Frontal cortex (tissue), 4 donors: ENCODE measurements around the gene LGALS14. TPM values are rescaled to one million over a fixed set of nuclear protein-coding genes. Genes with fewer than 3 reads are reported as not detected.
"Not testable (repeated sequence)": the region's sequence is repeated elsewhere in the genome, so short reads cannot be mapped to it uniquely, and the experiment has no call there.

Experiments used
- DNase-seq, 2 donors: peaks; one replicate each; pipeline ENCODE4 v3.0.0; 2012; ENCODE audit warnings: low spot score in 2 of 2
- FAIRE-seq: peaks from 2 replicates; lab custom pipeline; 2012; peaks lifted over from hg19 to GRCh38; lab: Jason Lieb, UNC
- total RNA-seq: library from RNA; depleted of rRNA; stranded (reverse); fragments of >200 nt; gene quantifications from one replicate; pipeline ENCODE4 v1.2.3, GENCODE V29; 2014
- donor health status: control.
- donor health status: control.
- donor health status: control.

The LGALS14 gene
- total RNA-seq, 1 donor from 2014 or later = not detected

DNA sequence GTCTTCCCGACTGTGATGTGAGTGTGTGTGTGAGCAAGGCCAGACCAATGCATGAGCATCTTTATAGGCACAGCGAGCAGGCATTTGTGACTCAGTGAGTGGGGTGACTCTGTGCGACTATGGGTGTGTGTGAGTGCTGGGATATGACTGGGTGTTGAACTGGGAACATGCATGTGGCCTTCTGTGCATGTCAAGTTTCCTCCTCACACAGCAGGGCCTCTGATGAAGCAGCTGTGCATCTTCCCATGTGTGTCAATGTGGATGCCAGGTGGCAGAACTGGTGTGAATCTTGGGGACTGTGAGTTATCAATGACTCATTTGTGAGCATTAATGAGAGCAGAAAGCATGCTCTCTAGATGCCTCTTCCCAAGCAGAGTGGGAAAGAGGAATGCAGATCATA is 12.1 kb upstream of the LGALS14 start:
- FAIRE-seq (no peak), DNase-seq (no peak)

DNA sequence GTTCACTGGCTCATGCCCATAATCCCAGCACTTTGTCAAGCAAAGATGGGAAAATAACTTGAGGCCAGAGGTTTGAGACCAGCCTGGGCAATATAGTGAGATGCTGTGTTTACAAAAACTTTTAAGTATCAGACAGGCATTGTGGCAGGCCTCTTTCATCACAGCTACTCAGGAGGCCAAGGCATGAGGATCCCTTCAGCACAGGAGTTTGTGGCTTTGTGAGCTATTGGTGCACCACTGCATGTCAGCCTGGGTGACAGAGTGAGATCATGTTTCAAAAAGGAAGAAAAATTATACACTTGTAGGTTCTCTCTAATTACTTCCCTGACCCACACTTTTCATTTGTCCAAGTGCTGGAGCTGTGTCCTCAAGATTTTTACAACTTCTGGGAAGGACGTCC is 11.5 kb upstream of the LGALS14 start:
- DNase-seq (no peak), FAIRE-seq (no peak)

DNA sequence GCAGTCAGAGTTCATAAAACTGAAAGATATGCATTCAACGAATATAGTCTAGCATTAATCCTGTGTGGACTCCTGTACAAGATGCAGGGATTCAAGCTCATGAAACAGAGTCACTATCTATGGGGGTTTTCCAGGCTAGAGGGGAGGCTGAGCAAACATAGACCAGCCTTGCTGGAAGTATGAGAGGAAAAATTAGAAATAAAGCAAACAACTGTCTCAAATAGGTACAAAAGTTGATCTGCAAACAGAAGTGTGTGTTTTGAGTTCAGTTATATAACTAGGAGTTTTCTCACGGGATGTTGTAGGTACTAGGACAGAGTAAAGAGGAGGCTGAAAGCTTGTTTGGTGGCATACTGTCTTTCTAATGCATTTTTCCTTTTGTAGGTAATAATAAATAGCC is 8.5 kb upstream of the LGALS14 start:
- no peak for FAIRE-seq

DNA sequence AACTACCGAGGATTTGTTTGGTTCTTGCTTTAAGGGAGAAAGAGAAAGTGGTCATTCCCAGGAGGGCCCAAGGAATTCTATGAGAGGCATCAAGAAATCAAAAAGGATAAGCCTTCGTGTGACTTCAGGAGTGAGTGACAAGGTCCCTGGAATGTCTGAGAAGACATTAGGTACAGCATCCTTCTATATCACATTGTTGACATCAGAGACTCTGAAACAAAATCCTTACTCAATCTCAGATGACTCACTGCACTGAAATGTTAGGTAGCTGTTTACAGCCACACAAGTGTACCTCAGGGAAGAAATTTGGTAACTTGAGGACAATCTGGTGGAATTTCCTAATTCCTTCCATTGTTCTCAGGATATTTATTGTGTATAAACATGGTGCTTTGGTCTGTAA is 7.9 kb upstream of the LGALS14 start:
- DNase-seq (no peak), FAIRE-seq (no peak)

More for the DNA sequence above, 8.5 kb upstream of the LGALS14 start:
- no peak for DNase-seq

DNA sequence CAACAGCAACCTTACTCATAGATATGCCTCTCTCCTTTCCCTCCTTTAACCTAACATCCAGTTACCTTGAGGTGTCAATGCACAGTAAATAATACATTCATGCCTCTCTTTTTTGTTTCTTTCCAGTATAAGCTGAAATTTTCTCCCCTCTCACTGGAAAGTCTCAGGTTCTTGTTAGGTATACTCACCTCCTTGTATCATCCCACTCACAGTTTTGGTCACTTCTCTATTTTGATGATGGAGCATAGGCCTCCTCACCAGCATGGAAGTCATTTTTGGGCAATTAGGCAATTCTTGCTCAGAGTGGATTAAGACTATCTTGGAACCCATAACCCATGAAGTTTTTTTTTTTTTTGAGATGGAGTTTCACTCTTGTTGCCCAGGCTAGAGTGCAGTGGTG is 5.7 kb upstream of the LGALS14 start:
- DNase-seq = no peak
- no peak for FAIRE-seq

DNA sequence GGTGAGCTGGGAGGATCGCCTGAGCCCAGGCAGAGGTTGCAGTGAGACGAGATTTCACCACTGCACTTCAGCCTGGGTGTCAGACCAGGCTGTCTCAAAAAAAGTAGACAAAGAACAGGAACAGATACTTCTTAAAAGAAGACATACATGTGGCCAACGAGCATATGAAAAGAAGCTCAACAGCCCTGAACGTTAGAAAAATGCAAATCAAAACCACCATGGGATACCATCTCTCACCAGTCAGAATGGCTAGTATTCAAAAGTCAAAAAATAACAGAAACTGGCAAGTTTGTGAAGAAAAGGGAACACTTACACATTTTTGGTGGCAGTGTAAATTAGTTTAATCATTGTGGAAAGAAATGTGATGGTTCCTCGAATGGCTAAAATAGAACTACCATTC is 3.0 kb upstream of the LGALS14 start:
- FAIRE-seq (no peak), DNase-seq (no peak)

GRCh38 chr19:39705578-39706188 is 1.4 kb downstream of the LGALS14 start:
- FAIRE-seq = no peak

DNA sequence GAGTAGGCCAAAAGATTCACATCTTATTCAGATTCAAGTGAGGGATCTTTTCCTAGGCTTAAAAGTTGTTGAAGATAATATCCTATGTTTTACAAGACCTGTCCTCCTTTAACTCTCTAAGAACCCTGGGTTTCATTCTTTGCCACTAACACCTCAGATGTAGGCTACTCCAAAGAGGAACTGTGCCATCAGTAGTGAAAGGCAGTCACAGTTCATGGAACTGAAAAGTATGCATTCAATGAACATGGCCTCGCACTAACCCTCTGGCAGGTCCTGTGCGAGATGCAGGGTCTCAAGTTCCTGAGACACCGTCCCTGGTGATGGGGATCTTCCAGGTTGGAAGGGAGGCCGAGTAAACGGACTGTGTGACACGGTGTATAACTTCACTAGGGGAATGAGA is 4.3 kb downstream of the LGALS14 start:
- DNase-seq = no peak
- no peak for FAIRE-seq

More at GRCh38 chr19:39705578-39706188, 1.4 kb downstream of the LGALS14 start:
- DNase-seq = no peak

DNA sequence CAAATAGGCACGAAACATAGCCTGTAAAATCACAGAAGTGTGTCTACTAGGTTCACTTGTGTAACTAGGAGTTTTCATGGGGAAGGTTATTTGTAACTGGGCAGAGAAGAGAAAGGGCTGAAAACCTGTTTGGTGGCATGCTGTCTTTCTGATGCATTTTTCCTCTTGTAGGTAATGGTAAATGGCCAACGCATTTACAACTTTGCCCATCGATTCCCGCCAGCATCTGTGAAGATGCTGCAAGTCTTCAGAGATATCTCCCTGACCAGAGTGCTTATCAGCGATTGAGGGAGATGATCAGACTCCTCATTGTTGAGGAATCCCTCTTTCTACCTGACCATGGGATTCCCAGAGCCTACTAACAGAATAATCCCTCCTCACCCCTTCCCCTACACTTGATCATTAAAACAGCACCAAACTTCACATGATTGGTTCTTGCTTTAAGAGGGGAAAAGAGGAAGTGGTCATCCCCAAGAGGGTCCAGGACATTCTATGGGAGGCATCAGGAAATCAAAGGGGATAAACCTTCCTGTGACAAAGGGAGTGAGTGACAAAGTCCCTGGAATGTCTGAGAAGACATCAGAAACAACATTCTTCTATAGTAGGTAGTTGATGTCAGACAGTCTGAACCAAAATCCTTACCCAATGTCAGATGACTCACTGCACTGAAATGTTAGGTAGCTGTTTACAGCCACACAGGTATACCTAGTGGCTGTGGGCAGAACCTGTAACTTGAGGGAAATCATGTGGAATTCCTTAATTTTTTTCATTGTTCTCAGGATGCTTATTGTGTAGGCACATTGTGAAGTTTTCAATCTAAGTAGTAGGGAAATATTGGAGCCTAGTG is 5.0 kb downstream of the LGALS14 start:
- DNase-seq (no peak), FAIRE-seq (no peak)

DNA sequence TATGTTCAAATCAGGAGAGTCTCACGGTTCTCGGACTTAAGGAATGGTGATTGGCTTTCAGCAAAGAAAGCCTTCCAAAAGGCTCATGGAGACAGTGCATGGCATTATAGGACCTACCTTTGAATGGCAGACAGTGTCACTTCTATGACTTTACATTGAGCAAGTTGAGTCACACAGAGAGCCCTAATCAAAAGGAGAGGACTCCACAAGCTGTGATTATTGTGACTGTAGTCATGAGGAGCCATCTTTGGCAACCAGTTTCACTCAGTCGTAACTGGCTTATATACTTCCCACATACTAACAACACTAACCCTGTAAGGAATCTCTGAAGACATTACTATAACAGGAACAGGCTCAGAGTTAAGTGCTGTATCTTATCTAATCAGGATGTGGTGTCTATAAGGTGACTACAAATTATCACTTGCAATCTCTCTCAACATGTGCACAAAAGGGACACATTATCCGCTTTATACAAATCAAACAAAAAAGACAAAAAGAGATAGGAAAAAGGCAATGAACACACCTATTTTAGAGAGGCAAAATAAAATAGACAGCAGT is 6.1 kb downstream of the LGALS14 start:
- DNase-seq (no peak), FAIRE-seq (no peak)

GRCh38 chr19:39720144-39720543 is 15.9 kb downstream of the LGALS14 start:
- FAIRE-seq, DNase-seq: not testable (repeated sequence)

DNA sequence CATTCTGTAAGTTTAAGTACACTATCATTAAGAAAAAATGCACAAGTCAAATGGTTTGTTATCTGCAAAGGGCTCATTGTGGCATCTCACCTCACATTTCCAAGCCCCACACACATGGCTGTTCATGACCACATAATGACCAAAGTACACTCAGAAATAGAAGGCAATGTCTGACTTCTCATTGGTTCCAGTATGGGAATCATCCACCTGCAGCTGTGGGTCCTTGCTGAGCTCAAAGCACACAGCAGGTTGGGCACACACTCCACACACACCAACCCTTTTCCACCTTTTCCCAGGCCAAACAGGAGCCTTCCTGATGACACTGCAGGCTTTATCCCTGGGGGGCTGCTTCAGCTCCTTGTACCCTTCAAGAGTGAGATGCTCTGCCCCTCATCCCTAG is 21.7 kb downstream of the LGALS14 start:
- FAIRE-seq (no peak), DNase-seq (no peak)

DNA sequence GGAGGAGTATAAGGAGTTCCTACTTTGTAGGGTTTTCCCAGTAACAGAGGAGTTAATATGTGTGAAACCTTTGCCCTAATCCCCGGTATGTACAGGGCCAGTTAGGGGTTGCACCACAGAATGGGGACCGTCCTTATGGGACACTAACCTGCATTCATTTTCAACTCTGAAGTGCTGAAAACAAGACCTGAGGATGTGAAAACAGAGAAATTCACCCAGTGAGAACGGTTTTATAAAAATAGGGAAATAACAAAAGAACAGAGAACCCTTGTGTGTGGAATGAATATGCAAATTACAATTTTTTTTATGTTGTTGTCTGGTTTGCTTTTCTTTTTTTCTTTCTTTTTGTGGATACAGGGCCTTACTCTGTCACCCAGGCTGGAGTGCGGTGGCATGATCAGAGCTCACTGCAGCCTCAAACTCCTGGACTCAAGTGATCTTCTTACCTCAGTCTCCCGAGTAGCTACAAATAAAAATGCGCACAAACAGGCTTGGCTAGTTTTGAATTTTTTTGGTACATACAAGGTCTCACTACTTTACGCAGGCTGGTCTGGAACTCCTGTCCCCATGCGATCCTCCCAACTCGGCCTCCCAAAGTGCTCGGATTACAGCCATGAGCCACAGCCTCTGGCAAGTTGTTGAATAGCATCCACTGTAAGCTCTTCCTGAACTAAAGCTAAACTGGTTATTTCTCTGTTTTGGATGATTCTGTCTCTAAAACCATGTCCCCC is 23.0 kb downstream of the LGALS14 start:
- DNase-seq (no peak), FAIRE-seq (no peak)

DNA sequence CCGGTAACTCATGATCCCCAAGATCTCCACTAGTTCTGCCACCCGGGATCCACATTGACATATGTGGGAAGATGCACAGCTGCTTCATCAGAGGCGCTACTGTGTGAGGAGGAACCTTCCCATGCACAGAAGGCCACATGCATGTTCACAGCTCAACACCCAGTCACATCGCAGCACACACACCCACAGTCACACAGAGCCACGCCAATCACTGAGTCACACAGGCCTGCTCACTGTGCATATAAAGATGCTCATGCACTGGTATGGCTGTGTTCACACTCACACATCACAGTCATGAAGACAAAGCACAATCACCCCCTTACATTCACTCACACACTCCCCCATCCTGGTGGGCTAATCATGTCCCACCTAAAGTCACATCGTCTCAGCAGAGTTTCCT is 23.8 kb downstream of the LGALS14 start:
- FAIRE-seq = no peak
- no peak for DNase-seq

DNA sequence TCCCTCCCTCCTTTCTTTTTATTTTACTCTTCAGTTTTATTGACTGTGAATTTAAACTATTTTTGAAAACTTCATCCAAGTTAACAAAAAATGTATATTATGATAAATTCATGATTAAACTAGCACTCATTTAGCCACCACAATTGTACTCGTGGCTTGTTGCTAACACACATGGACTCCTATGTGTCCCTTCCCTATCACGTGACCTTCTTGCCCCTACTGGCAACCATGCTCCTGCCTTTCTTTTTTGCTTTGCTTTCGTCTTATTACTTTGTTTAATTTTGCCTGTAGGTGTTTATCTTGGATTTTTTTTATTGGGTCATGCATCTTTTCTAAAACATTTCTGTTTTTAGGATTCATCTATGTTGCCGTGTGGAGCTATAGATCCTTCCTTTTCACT is 25.3 kb downstream of the LGALS14 start:
- FAIRE-seq (no peak), DNase-seq (no peak)

- no peak for DNase-seq
- FAIRE-seq = no peak
Measured at GRCh38 chr19:39731685-39732084, 27.4 kb downstream of the LGALS14 start.

GRCh38 chr19:39733841-39734240 is 29.6 kb downstream of the LGALS14 start:
- DNase-seq (no peak), FAIRE-seq (no peak)

- DNase-seq (no peak), FAIRE-seq (no peak)
Measured at GRCh38 chr19:39735688-39736087, 31.4 kb downstream of the LGALS14 start.

DNA sequence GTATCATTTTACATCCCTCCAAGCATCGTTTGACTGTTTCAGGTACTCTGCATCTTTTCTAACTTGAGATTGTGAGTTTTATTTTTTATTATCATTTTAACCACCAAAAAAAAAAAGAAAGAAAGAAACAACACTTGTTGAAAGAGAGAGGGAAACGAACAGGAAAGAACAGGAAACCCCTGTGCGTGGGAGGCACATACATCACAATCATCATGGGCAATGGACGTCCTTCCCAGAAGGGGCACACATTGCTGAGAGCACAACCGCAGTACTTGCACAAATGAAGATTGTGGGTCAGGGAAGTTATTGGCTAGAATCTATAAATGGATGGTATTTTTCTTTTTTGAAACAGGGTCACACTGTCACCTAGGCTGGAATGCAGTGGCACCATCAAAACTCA is 31.8 kb downstream of the LGALS14 start:
- DNase-seq = no peak
- FAIRE-seq = no peak

GRCh38 chr19:39737351-39737750 is 33.1 kb downstream of the LGALS14 start:
- FAIRE-seq (no peak), DNase-seq (no peak)

DNA sequence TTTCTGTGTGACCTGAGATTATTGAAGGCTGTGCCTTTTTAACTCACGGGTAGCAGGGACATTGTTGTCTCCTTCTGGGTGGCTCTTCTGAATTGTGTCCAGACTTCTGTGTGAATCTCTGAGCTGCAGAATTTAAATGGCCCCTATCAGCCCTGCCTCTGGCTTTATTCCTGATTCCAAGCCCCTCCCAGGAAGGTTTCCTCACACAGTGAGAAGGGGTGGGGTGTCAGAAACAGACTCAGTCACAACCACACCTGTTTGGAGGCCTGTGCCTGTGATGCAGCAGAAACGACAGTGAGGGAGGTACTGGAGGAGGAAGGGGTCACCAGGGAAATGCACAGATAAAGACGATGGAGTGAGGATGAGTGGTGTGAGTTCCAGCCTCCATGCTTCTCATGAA is 33.6 kb downstream of the LGALS14 start, which contains the start of gene CLC:
Gene CLC, minus strand, starts transcription at position 139 of the 400 bp plus-strand sequence. Its CDS starts 77 bp downstream, at position 62.
- FAIRE-seq (no peak), DNase-seq (no peak)
